Fibroblast of villous mesenchyme (primary cell): ENCODE results near the gene HOMER3. TPM values are rescaled to one million over a fixed set of nuclear protein-coding genes. Genes with fewer than 3 reads are reported as not detected.
A peak's percentile ranks its signal among the peaks of the same experiment; 100 is the strongest.
"Not testable (repeated sequence)": the region's sequence is repeated elsewhere in the genome, so short reads cannot be mapped to it uniquely, and the experiment has no call there.

Source experiments
- DNase-seq: peaks from one replicate; pipeline ENCODE4 v3.0.0-alpha.2; 2010; ENCODE audit warnings: low read depth
- H3K4me3 ChIP-seq: 2 replicates; pipeline ENCODE4 v1.5.1; 2011; ENCODE audit warnings: low read depth, mild to moderate bottlenecking, low read length
- total RNA-seq: library from RNA; depleted of rRNA; stranded (reverse); fragments of >200 nt; gene quantifications from 2 replicates; pipeline ENCODE4 v1.2.3, GENCODE V29; 2012
- TF ChIP-seq, protein P1 (sequence below): IDR thresholded peaks from 2 replicates; pipeline ENCODE4 v1.5.1; 2012; ENCODE audit warnings: low read depth, mild to moderate bottlenecking, low read length; ENCODE audit not compliant: insufficient read depth

Gene HOMER3
- total RNA-seq, 1 donor = 58.3 TPM

DNA sequence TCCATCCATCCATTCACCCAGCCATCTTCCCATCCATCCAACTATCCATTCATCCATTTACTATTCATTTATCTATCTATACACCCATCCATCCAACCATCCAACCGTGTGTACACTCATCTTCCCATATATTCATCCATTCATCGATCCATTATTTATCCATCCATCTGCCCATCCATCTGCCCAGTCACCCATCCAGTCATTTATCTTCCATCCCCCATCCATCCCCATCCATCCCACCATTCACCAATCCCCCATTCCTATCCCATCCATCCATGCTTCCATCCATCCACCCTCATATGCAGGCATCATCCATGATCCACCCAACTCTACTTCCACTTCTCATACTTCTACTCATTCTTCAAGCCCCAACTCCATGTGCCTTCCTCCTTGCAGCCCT lies 14.0 kb upstream of the HOMER3 start:
- H3K4me3 ChIP-seq = no peak overlapping the region
- TF ChIP-seq, protein P1, sequence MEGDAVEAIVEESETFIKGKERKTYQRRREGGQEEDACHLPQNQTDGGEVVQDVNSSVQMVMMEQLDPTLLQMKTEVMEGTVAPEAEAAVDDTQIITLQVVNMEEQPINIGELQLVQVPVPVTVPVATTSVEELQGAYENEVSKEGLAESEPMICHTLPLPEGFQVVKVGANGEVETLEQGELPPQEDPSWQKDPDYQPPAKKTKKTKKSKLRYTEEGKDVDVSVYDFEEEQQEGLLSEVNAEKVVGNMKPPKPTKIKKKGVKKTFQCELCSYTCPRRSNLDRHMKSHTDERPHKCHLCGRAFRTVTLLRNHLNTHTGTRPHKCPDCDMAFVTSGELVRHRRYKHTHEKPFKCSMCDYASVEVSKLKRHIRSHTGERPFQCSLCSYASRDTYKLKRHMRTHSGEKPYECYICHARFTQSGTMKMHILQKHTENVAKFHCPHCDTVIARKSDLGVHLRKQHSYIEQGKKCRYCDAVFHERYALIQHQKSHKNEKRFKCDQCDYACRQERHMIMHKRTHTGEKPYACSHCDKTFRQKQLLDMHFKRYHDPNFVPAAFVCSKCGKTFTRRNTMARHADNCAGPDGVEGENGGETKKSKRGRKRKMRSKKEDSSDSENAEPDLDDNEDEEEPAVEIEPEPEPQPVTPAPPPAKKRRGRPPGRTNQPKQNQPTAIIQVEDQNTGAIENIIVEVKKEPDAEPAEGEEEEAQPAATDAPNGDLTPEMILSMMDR = no peak
- no peak for DNase-seq

- TF ChIP-seq, protein P1 = no peak
- no peak for DNase-seq
- no peak overlapping the region for H3K4me3 ChIP-seq
Measured at GRCh38 chr19:18954094-18954493, 13.1 kb upstream of the HOMER3 start.

DNA sequence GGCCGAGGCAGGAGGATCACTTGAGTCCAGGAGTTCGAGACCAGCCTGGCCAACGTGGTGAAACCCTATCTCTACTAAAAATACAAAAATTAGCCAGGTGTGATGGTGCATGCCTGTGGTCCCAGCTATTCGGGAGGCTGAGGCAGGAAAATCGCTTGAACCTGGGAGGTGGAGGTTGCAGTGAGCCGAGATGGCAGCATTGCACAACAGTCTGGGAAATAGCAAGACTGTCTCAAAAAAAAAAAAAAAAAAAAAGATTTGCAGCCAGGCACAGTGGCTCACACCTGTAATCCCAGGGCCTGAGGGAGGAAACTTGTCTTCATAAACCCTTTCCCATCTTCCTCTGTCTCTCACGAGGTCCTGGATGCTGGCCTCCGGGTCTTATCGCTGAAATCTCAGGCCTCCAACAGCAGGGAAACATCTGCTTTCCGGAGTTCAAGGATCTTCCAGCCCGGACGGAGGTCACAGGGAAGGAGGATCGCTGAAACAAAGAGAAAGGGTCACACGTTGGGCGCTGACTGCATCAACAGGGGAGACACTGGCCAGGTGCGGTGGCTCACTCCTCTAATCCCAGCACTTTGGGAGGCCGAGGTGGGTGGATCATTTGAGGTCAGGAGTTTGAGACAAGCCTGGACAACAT lies 11.5 kb upstream of the HOMER3 start:
- peak; percentile 41 for DNase-seq
- not testable (repeated sequence) for H3K4me3 ChIP-seq

DNA sequence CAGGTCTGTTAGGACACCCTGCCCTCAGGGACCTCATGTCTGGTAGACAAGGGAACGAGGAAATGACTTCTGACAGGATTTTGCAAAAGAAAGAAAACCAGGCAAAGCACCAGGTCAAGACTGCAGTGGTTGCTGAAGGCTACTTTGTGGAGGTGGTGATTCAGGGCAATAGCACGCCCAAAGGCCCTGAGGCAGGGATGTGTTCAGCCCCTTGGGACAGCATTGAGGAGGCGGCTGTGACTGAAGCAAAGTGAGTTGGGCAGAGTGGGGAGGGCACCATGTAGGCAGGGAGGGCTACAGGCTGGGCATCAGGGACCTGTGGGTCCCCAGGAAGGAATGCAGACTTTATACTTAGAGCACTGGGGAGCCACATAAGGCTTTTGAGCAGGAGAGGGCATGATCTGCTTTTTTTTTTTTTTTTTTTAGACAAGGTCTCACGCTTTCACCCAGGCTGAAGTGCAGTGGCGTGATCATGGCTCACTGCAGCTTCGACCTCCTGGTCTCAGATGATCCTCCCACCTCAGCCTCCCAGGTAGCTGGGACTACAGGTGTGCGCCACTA lies 10.8 kb upstream of the HOMER3 start:
- peak; percentile 31 for DNase-seq
- no peak overlapping the region for H3K4me3 ChIP-seq
- TF ChIP-seq, protein P1 = no peak

- no peak for DNase-seq
- TF ChIP-seq, protein P1 = no peak
- no peak overlapping the region for H3K4me3 ChIP-seq
Measured at GRCh38 chr19:18949858-18950257, 8.8 kb upstream of the HOMER3 start.

DNA sequence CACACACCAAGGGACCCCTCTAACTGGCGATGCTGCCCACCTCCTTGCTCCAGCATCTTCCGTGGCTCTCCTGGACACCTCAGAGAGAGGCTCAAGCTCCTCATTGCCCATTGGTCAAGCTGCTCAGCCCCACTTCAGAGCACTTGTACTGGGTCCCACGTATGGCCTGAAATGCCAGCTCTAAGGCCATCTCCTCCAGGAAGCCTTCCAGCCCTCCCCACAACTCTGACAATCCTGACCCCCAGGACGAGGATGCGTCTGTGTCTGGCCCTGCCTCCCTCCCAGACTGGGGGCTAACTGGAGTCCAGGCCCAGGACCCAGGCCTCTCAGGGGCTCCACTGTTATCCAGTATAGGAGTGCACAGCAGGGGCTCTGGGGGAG lies 7.9 kb upstream of the HOMER3 start:
- DNase-seq = no peak
- H3K4me3 ChIP-seq = no peak overlapping the region
- TF ChIP-seq, protein P1 = no peak

- TF ChIP-seq, protein P1 = no peak
- DNase-seq = no peak
- H3K4me3 ChIP-seq = no peak overlapping the region
Measured at GRCh38 chr19:18948075-18948975, 7.3 kb upstream of the HOMER3 start.
